NB4 (cell line): ENCODE data around the gene CCDC158.

Experiments
- DNase-seq: peaks from one replicate; pipeline ENCODE4 v3.0.0; 2010; ENCODE audit warnings: low read depth
- H3K4me3 ChIP-seq: one replicate; pipeline ENCODE4 v1.5.1; 2011; ENCODE audit warnings: mild to moderate bottlenecking, low read depth, low read length, moderate library complexity
- CTCF ChIP-seq: IDR thresholded peaks from one replicate; pipeline ENCODE4 v1.5.1; 2012; ENCODE audit warnings: low read depth, low read length
- MYC ChIP-seq: IDR thresholded peaks from 2 replicates; pipeline ENCODE4 v1.6.1; 2011; ENCODE audit warnings: low read depth, low read length
- POLR2A ChIP-seq: IDR thresholded peaks from 2 replicates; pipeline ENCODE4 v1.6.1; 2011; ENCODE audit warnings: mild to moderate bottlenecking; ENCODE audit not compliant: insufficient read length; ENCODE audit errors: extremely low read depth
- TF ChIP-seq, protein P1 (sequence below): IDR thresholded peaks from 2 replicates; pipeline ENCODE4 v1.6.1; 2011; ENCODE audit warnings: low read depth, low read length

The CCDC158 gene

GRCh38 chr4:76420762-76421581, at the start of gene CCDC158:
CCDC158 (minus strand) TSS chr4:76421141; CDS start chr4:76403207, 17,934 bp downstream.
- TF ChIP-seq CTCF, result no peak
- H3K4me3 ChIP-seq, result no peak within 1 kb of the TSS
- DNase-seq, result no peak

DNA sequence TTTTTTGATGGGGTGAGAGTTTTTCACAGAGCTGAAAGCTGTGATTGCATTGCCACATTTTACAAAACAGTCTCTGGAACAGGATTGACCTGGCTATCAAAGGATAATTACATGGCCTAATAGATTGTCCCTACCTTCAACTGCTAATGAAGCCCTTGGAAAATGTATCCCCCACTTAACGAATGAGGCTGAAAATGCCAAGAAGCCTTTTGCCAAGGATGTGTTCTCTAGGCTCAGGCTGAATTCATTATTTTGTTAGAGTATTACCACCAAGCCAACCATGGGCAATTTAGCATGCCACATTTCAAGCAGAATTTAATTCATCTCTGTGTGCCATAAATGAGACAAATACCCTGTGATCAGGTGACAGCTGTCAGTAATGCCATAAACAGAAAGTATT, 49.6 kb upstream of the CCDC158 start:
- no peak for DNase-seq
- TF ChIP-seq POLR2A (no peak), CTCF (no peak), MYC (no peak)
- TF ChIP-seq, protein P1, sequence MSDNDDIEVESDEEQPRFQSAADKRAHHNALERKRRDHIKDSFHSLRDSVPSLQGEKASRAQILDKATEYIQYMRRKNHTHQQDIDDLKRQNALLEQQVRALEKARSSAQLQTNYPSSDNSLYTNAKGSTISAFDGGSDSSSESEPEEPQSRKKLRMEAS, result no peak
- no peak overlapping the region for H3K4me3 ChIP-seq

GRCh38 chr4:76470064-76470463, 49.1 kb upstream of the CCDC158 start:
- no peak overlapping the region for H3K4me3 ChIP-seq
- TF ChIP-seq, protein P1, result no peak
- TF ChIP-seq MYC, result no peak
- no peak for TF ChIP-seq POLR2A
- TF ChIP-seq CTCF, result no peak
- DNase-seq, result no peak

GRCh38 chr4:76463568-76463967, 42.6 kb upstream of the CCDC158 start:
- no peak overlapping the region for H3K4me3 ChIP-seq
- TF ChIP-seq, protein P1, result no peak
- TF ChIP-seq POLR2A (no peak), CTCF (no peak), MYC (no peak)
- no peak for DNase-seq

DNA sequence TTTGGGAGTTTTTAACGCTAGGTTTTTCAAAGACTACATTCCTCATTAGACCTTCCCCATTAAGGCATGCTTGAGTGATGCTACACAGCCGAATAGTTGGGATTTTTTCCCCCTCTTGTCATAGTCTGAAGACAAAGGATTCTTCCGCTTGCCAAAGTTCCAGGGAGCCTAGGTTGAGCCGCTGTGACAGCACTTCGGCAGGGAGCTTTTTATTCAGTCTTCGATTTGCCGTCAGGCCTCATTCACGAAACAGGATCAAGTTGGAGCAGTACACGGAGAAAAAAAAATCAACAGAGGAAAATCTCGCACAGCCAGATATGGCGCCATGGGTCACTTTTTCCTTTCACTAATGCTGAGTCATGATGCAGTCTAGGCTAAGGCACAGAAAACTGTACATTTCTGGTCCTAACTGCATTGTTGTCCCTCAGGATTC, 38.4 kb upstream of the CCDC158 start:
- TF ChIP-seq POLR2A, result no peak
- no peak for TF ChIP-seq MYC
- TF ChIP-seq, protein P1, result no peak
- no peak for TF ChIP-seq CTCF
- no peak for DNase-seq
- H3K4me3 ChIP-seq, result no peak overlapping the region

- DNase-seq, result no peak
- TF ChIP-seq, protein P1, result no peak
- TF ChIP-seq POLR2A (no peak), MYC (no peak), CTCF (no peak)
- no peak overlapping the region for H3K4me3 ChIP-seq
Measured at GRCh38 chr4:76458825-76459224, 37.9 kb upstream of the CCDC158 start.
